Muscle layer of colon (tissue), 2 donors: ENCODE measurements around the gene NR5A2.

ENCODE experiments used
- H3K27ac ChIP-seq: one replicate; pipeline ENCODE4 v1.7.0; 2013; ENCODE audit warnings: low read depth, mild to moderate bottlenecking, low read length, moderate library complexity
- H3K27me3 ChIP-seq, 2 donors: one replicate each; pipeline ENCODE4 v1.7.0; 2013; ENCODE audit warnings: low read length in 2 of 2, mild to moderate bottlenecking in 2 of 2; ENCODE audit not compliant: insufficient read depth in 2 of 2, control insufficient read depth in 1 of 2
- H3K36me3 ChIP-seq: one replicate; pipeline ENCODE4 v1.7.0; 2013; ENCODE audit warnings: mild to moderate bottlenecking, low read length; ENCODE audit not compliant: insufficient read depth
- H3K4me1 ChIP-seq: one replicate; pipeline ENCODE4 v1.7.0; 2013; ENCODE audit warnings: mild to moderate bottlenecking, low read length; ENCODE audit not compliant: insufficient read depth
- H3K4me3 ChIP-seq, 2 donors: one replicate each; pipeline ENCODE4 v1.7.0; 2013; ENCODE audit warnings: low read length in 2 of 2, low read depth in 1 of 2, mild to moderate bottlenecking in 1 of 2, moderate library complexity in 1 of 2
- H3K9ac ChIP-seq: one replicate; pipeline ENCODE4 v1.7.0; 2013; ENCODE audit warnings: low read length
- H3K9me3 ChIP-seq: one replicate; pipeline ENCODE4 v1.7.0; 2013; ENCODE audit warnings: mild to moderate bottlenecking, low read length
- donor health status: abdominal sarcoma.
- donor health status: Adenocarcinoma of cecum.

Gene NR5A2

GRCh38 chr1:200075938-200076546 lies 48.5 kb downstream of the NR5A2 start:
- no peaks in the 10 kb centered on the region for H3K9me3 ChIP-seq
- no peak overlapping the region for H3K27ac ChIP-seq
- no peak overlapping the region for H3K4me3 ChIP-seq
- no peaks in the 10 kb centered on the region for H3K27me3 ChIP-seq
- no peaks in the 10 kb centered on the region for H3K36me3 ChIP-seq
- no peak overlapping the region for H3K9ac ChIP-seq
- no peaks in the 10 kb centered on the region for H3K4me1 ChIP-seq

- Histone ChIP-seq H3K4me1 (no peaks in the 10 kb centered on the region), H3K27ac (no peak overlapping the region), H3K27me3 (no peaks in the 10 kb centered on the region)
These were observed 51.9 kb downstream of the NR5A2 start for GRCh38 chr1:200079232-200079940.

GRCh38 chr1:200081151-200081968 lies 53.9 kb downstream of the NR5A2 start:
- Histone ChIP-seq H3K36me3 (no peaks in the 10 kb centered on the region), H3K4me1 (no peaks in the 10 kb centered on the region), H3K9ac (no peak overlapping the region), H3K9me3 (no peaks in the 10 kb centered on the region), H3K27ac (no peak overlapping the region), H3K4me3 (no peak overlapping the region), H3K27me3 (no peaks in the 10 kb centered on the region)

More at GRCh38 chr1:200079232-200079940, 51.9 kb downstream of the NR5A2 start:
- Histone ChIP-seq H3K4me3 (no peak overlapping the region), H3K9me3 (no peaks in the 10 kb centered on the region), H3K36me3 (no peaks in the 10 kb centered on the region), H3K9ac (no peak overlapping the region)

GRCh38 chr1:200081969-200082245 lies 54.4 kb downstream of the NR5A2 start:
- no peaks in the 10 kb centered on the region for H3K9me3 ChIP-seq
- no peak overlapping the region for H3K4me3 ChIP-seq
- no peak overlapping the region for H3K27ac ChIP-seq
- no peaks in the 10 kb centered on the region for H3K4me1 ChIP-seq
- no peaks in the 10 kb centered on the region for H3K36me3 ChIP-seq
- H3K27me3 ChIP-seq: no peaks in the 10 kb centered on the region
- H3K9ac ChIP-seq: no peak overlapping the region

GRCh38 chr1:200082329-200082728 lies 54.8 kb downstream of the NR5A2 start:
- H3K36me3 ChIP-seq: no peaks in the 10 kb centered on the region
- no peak overlapping the region for H3K9ac ChIP-seq
- no peak overlapping the region for H3K4me3 ChIP-seq
- H3K9me3 ChIP-seq: no peaks in the 10 kb centered on the region
- H3K27me3 ChIP-seq: no peaks in the 10 kb centered on the region
- no peaks in the 10 kb centered on the region for H3K4me1 ChIP-seq
- H3K27ac ChIP-seq: no peak overlapping the region

- no peak overlapping the region for H3K9ac ChIP-seq
- no peak overlapping the region for H3K27ac ChIP-seq
- H3K4me1 ChIP-seq: no peaks in the 10 kb centered on the region
- H3K27me3 ChIP-seq: no peaks in the 10 kb centered on the region
- no peaks in the 10 kb centered on the region for H3K36me3 ChIP-seq
- no peaks in the 10 kb centered on the region for H3K9me3 ChIP-seq
- H3K4me3 ChIP-seq: no peak overlapping the region
These were observed 63.0 kb downstream of the NR5A2 start for GRCh38 chr1:200090252-200091159.

- H3K27me3 ChIP-seq: no peaks in the 10 kb centered on the region
- H3K36me3 ChIP-seq: no peaks in the 10 kb centered on the region
- no peak overlapping the region for H3K9ac ChIP-seq
- H3K4me1 ChIP-seq: no peaks in the 10 kb centered on the region
- no peak overlapping the region for H3K4me3 ChIP-seq
- no peak overlapping the region for H3K27ac ChIP-seq
- no peaks in the 10 kb centered on the region for H3K9me3 ChIP-seq
These were observed 67.6 kb downstream of the NR5A2 start for GRCh38 chr1:200095057-200095577.

- no peaks in the 10 kb centered on the region for H3K27me3 ChIP-seq
- no peak overlapping the region for H3K4me3 ChIP-seq
- H3K9me3 ChIP-seq: no peaks in the 10 kb centered on the region
- H3K27ac ChIP-seq: no peak overlapping the region
- no peak overlapping the region for H3K9ac ChIP-seq
- H3K36me3 ChIP-seq: no peaks in the 10 kb centered on the region
- no peaks in the 10 kb centered on the region for H3K4me1 ChIP-seq
These were observed 69.3 kb downstream of the NR5A2 start for GRCh38 chr1:200096774-200097173.

GRCh38 chr1:200099040-200099439 lies 71.5 kb downstream of the NR5A2 start:
- Histone ChIP-seq H3K9me3 (no peaks in the 10 kb centered on the region), H3K36me3 (no peaks in the 10 kb centered on the region), H3K27me3 (no peaks in the 10 kb centered on the region), H3K9ac (no peak overlapping the region), H3K4me1 (no peaks in the 10 kb centered on the region), H3K4me3 (no peak overlapping the region), H3K27ac (no peak overlapping the region)

GRCh38 chr1:200103966-200104583 lies 76.6 kb downstream of the NR5A2 start:
- no peak overlapping the region for H3K9ac ChIP-seq
- H3K4me1 ChIP-seq: no peaks in the 10 kb centered on the region
- H3K27ac ChIP-seq: no peak overlapping the region

More at GRCh38 chr1:200103966-200104583, 76.6 kb downstream of the NR5A2 start:
- Histone ChIP-seq H3K27me3 (no peaks in the 10 kb centered on the region), H3K36me3 (no peaks in the 10 kb centered on the region), H3K9me3 (no peaks in the 10 kb centered on the region), H3K4me3 (no peak overlapping the region)
